ENCODE results near the gene ROPN1L.

The ROPN1L gene

DNA sequence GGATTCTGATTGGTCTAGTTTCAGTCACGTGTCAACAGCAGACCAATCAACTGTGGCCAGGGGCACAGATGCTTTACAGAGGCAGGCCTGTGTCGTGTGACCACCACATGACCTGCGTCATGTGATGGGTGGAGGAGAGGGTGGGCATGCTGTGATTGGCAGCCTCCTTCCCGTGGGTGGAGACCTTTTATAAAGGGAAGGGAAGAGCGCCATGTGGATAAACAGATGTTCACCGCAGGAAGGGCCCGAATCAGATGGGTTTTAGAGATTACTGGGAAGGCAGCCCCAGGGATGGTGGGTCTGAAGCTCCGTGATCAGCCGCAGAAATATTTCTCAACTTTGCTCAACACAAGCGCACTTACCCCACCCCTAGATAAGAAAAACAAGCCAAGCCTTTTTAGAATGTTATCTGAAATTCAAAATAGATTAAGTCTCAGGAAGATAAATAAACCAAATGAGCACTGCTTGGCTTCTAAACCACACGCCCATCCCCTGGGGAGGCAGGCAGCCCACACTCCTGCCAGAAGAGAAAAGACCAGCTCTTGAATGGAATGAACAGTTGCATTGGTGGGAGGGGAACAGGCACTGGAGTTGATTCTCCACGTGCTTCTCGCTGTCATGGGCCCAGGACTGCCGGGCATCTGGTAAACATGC, 43.6 kb downstream of the ROPN1L start:
- no peak for TF ChIP-seq CTCF (IDR thresholded peaks at IDR 0.05; ENCODE audit: control extremely low read depth, extremely low read depth, low read depth, missing control alignments)
- ChIA-PET POLR2A (no interaction called here), CTCF (no interaction called here)
- no peak for DNase-seq (ENCODE audit: extremely low spot score)

DNA sequence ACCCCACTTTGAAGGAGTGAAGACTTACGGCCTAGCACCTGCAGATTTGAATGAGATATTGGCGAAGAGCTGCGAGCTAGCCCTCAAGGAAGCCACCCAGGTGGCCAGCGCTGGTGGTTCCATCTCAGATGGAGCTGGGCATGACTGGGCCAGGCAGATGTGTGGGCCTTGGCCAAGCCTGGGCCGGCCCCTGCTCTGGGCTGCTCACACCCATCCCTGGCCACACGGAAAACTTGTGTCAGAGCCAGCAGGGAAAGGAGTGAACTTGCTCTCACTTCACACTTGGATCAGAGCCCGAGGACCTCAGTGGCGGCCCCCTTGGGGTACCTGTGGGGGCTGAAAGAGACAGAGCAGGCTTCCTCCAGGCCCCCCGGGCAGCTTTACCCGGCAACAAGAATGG, 44.2 kb downstream of the ROPN1L start:
- no peak for DNase-seq (ENCODE audit: extremely low spot score)
- CTCF ChIA-PET, result no interaction called here
- TF ChIP-seq CTCF (IDR thresholded peaks at IDR 0.05; ENCODE audit: control extremely low read depth, extremely low read depth, low read depth, missing control alignments), result no peak
- POLR2A ChIA-PET, result no interaction called here

GRCh38 chr5:10486511-10487344, 45.0 kb downstream of the ROPN1L start:
- no peak for TF ChIP-seq CTCF (IDR thresholded peaks at IDR 0.05; ENCODE audit: control extremely low read depth, extremely low read depth, low read depth, missing control alignments)
- POLR2A ChIA-PET, result no interaction called here
- DNase-seq (ENCODE audit: extremely low spot score), result no peak
- CTCF ChIA-PET, result no interaction called here

DNA sequence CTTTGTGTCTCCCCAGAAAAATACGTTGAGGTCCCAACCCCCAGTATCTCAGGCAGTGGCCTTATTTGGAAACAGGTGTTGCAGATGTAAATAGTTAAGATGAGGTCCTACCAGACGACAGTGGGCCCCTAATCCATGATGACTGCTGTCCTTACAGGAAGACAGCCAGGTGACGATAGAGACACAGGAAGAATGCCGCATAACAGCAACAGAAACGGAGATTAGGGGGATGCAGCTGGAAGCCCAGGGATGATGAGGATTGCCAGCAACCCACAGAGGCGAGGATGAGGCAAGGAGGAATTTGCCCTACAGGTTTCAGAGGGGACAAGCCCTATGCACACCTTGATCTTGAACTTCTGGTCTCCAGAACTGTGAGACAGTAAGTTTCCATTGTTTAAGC, 46.5 kb downstream of the ROPN1L start:
- TF ChIP-seq CTCF (IDR thresholded peaks at IDR 0.05; ENCODE audit: control extremely low read depth, extremely low read depth, low read depth, missing control alignments), result no peak
- POLR2A ChIA-PET, result no interaction called here
- no peak for DNase-seq (ENCODE audit: extremely low spot score)
- CTCF ChIA-PET, result interaction anchor here (2.0 to 2.1 kb wide), 2 partner anchors 10 to 11 kb away, joined by 5 to 6 read pairs; no protein-coding TSS in a partner anchor

DNA sequence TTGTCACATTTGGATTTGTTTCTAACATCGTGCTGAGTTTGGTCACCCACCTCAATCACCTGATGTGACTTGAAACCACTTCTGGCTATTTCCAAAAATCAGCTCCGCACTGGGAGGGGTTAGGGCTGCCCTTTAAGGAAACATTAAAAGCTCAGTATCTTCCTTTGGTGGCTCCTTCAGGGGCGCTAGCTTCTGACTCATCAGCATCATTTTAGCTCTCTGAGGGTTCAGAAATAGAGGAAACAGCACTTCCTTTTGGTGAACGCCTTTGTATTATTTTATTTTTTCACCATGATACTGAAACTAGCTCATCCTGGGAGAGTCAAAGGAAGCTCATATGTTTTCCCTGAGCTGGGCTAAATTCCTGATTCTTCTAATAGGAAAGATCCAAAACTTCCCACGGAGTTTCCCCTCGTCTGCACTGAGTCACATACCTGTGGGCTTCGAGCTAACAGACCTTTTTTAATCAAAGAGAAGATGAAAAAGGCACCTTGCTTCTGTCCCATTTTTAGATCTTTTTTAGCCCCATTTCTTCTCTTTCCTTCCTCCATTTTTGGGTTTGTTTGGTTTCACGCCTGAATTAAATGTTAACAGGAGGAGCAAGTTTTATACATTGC, 48.2 kb downstream of the ROPN1L start:
- DNase-seq (ENCODE audit: extremely low spot score), result peak; percentile 66
- ChIA-PET CTCF (interaction anchor here (0.8 to 2.1 kb wide), 14 partner anchors 9 to 137 kb away, joined by 3 to 7 read pairs (median 4); no protein-coding TSS in a partner anchor), POLR2A (interaction anchor here (0.5 kb wide), 1 partner anchor 118 kb away, joined by 4 read pairs; no protein-coding TSS in a partner anchor)
- TF ChIP-seq CTCF (IDR thresholded peaks at IDR 0.05; ENCODE audit: control extremely low read depth, extremely low read depth, low read depth, missing control alignments), result no peak

DNA sequence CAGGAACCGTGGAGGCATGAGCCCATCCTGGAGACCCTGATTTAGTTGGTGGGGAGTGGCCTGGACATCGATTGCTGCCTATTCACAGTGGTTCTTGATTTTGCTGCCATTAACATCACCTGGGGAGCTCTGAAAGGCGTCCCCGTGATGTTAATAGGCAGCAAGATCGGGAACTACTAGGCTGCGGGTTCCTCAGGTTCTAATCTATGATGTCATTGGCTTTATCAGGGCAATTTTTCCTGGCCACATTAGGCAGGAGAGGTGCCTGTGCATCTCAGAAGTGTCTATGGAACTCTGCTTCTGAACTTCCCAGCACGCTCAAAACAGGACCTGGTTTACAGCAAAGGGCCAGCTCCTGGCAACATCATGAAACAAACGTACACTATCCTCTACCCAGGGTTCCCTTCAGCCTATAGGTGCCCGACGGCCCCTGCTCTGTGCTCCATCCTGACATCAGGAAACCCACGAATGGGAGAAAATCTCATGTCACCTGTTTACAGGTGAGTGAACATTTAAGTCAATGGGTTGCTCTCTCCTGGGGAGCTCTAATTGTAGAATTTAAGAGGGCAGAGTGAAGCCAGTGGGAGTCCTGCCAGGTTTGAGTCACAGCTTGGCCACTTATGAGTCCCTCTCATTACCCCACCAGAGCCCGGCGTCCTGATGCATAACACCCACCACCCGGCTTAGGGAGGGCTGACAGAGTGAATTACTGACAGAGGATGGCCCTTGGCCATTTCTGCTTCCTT, 49.4 kb downstream of the ROPN1L start:
- POLR2A ChIA-PET, result no interaction called here
- no peak for DNase-seq (ENCODE audit: extremely low spot score)
- CTCF ChIA-PET, result interaction anchor here (0.8 to 1.4 kb wide), 4 partner anchors 10 to 136 kb away, joined by 3 to 5 read pairs (median 3); no protein-coding TSS in a partner anchor
- TF ChIP-seq CTCF (IDR thresholded peaks at IDR 0.05; ENCODE audit: control extremely low read depth, extremely low read depth, low read depth, missing control alignments), result no peak
